HEK293 (cell line): ENCODE data around the gene AGPAT1.
A peak's percentile ranks its signal among the peaks of the same experiment; 100 is the strongest.

Experiments
- EGR2 ChIP-seq: fragments of 450-650 bp; formaldehyde crosslinking; IDR thresholded peaks from 2 replicates; pipeline ENCODE4 v1.5.1; 2016; ENCODE audit warnings: low read depth, missing biosample characterization, missing genetic modification characterization
- FEZF1 ChIP-seq: fragments of 450-650 bp; formaldehyde crosslinking; IDR thresholded peaks from 2 replicates; pipeline ENCODE4 v1.5.1; 2016; ENCODE audit warnings: missing biosample characterization, missing genetic modification characterization
- GLIS1 ChIP-seq: fragments of 450-650 bp; formaldehyde crosslinking; IDR thresholded peaks from 2 replicates; pipeline ENCODE4 v1.5.1; 2016; ENCODE audit warnings: missing biosample characterization, missing genetic modification characterization
- MZF1 ChIP-seq: fragments of 450-650 bp; formaldehyde crosslinking; IDR thresholded peaks from 2 replicates; pipeline ENCODE4 v1.5.1; 2017; ENCODE audit warnings: missing biosample characterization, missing genetic modification characterization, borderline replicate concordance
- SP7 ChIP-seq: fragments of 450-650 bp; formaldehyde crosslinking; IDR thresholded peaks from 2 replicates; pipeline ENCODE4 v1.5.1; 2016; ENCODE audit warnings: missing biosample characterization, missing genetic modification characterization
- ZBTB8A ChIP-seq: fragments of 450-650 bp; formaldehyde crosslinking; IDR thresholded peaks from 2 replicates; pipeline ENCODE4 v1.5.1; 2016; ENCODE audit warnings: missing biosample characterization, missing genetic modification characterization
- ZIC2 ChIP-seq: fragments of 450-650 bp; formaldehyde crosslinking; IDR thresholded peaks from 2 replicates; pipeline ENCODE4 v1.5.1; 2016; ENCODE audit warnings: missing biosample characterization, missing genetic modification characterization
- ZNF138 ChIP-seq: fragments of 450-650 bp; formaldehyde crosslinking; IDR thresholded peaks from 2 replicates; pipeline ENCODE4 v1.5.1; 2016; ENCODE audit warnings: missing biosample characterization, missing genetic modification characterization, borderline replicate concordance
- ZNF140 ChIP-seq: fragments of 450-650 bp; formaldehyde crosslinking; IDR thresholded peaks from 2 replicates; pipeline ENCODE4 v1.5.1; 2016; ENCODE audit warnings: missing biosample characterization, missing genetic modification characterization
- ZNF157 ChIP-seq: fragments of 450-650 bp; formaldehyde crosslinking; IDR thresholded peaks from 2 replicates; pipeline ENCODE4 v1.5.1; 2016; ENCODE audit warnings: missing biosample characterization, missing genetic modification characterization
- ZNF169 ChIP-seq: fragments of 450-650 bp; formaldehyde crosslinking; IDR thresholded peaks from 2 replicates; pipeline ENCODE4 v1.5.1; 2016; ENCODE audit warnings: missing biosample characterization, missing genetic modification characterization
- ZNF221 ChIP-seq: fragments of 450-650 bp; formaldehyde crosslinking; IDR thresholded peaks from 2 replicates; pipeline ENCODE4 v1.5.1; 2017; ENCODE audit warnings: missing biosample characterization, missing genetic modification characterization, borderline replicate concordance
- ZNF24 ChIP-seq: fragments of 450-650 bp; formaldehyde crosslinking; IDR thresholded peaks from 2 replicates; pipeline ENCODE4 v1.5.1; 2016; ENCODE audit warnings: missing biosample characterization, missing genetic modification characterization
- ZNF311 ChIP-seq: fragments of 450-650 bp; formaldehyde crosslinking; IDR thresholded peaks from 2 replicates; pipeline ENCODE4 v1.5.1; 2017; ENCODE audit warnings: missing biosample characterization, missing genetic modification characterization, borderline replicate concordance
- ZNF335 ChIP-seq: fragments of 450-650 bp; formaldehyde crosslinking; conservative IDR thresholded peaks from 2 replicates; pipeline ENCODE4 v1.5.1; 2016; ENCODE audit warnings: missing biosample characterization, missing genetic modification characterization
- ZNF354C ChIP-seq: fragments of 450-650 bp; formaldehyde crosslinking; IDR thresholded peaks from 2 replicates; pipeline ENCODE4 v1.5.1; 2016; ENCODE audit warnings: missing biosample characterization, missing genetic modification characterization, low read depth, borderline replicate concordance
- ZNF394 ChIP-seq: fragments of 450-650 bp; formaldehyde crosslinking; IDR thresholded peaks from 2 replicates; pipeline ENCODE4 v1.5.1; 2016; ENCODE audit warnings: missing biosample characterization, missing genetic modification characterization, mild to moderate bottlenecking, moderate library complexity, borderline replicate concordance
- ZNF416 ChIP-seq: fragments of 450-650 bp; formaldehyde crosslinking; IDR thresholded peaks from 2 replicates; pipeline ENCODE4 v1.5.1; 2016; ENCODE audit warnings: missing biosample characterization, missing genetic modification characterization
- ZNF423 ChIP-seq: fragments of 450-650 bp; formaldehyde crosslinking; IDR thresholded peaks from 2 replicates; pipeline ENCODE4 v1.5.1; 2016; ENCODE audit warnings: missing biosample characterization, missing genetic modification characterization
- ZNF561 ChIP-seq: fragments of 450-650 bp; IDR thresholded peaks from 2 replicates; pipeline ENCODE4 v1.5.1; 2018; ENCODE audit warnings: missing biosample characterization, missing genetic modification characterization, borderline replicate concordance
- ZNF600 ChIP-seq: fragments of 450-650 bp; formaldehyde crosslinking; IDR thresholded peaks from 2 replicates; pipeline ENCODE4 v1.5.1; 2016; ENCODE audit warnings: missing biosample characterization, missing genetic modification characterization
- ZNF610 ChIP-seq: fragments of 450-650 bp; formaldehyde crosslinking; IDR thresholded peaks from 2 replicates; pipeline ENCODE4 v1.5.1; 2016; ENCODE audit warnings: missing biosample characterization, missing genetic modification characterization, borderline replicate concordance
- ZNF654 ChIP-seq: fragments of 450-650 bp; formaldehyde crosslinking; IDR thresholded peaks from 2 replicates; pipeline ENCODE4 v1.5.1; 2016; ENCODE audit warnings: low read depth, missing biosample characterization, missing genetic modification characterization
- ZNF670 ChIP-seq: fragments of 450-650 bp; formaldehyde crosslinking; IDR thresholded peaks from 2 replicates; pipeline ENCODE4 v1.5.1; 2016; ENCODE audit warnings: missing biosample characterization, missing genetic modification characterization, low read depth
- ZNF701 ChIP-seq: fragments of 450-650 bp; formaldehyde crosslinking; IDR thresholded peaks from 2 replicates; pipeline ENCODE4 v1.5.1; 2016; ENCODE audit warnings: missing biosample characterization, missing genetic modification characterization
- ZNF776 ChIP-seq: fragments of 450-650 bp; formaldehyde crosslinking; IDR thresholded peaks from 2 replicates; pipeline ENCODE4 v1.5.0; 2017; ENCODE audit warnings: missing biosample characterization, missing genetic modification characterization, borderline replicate concordance
- ZNF791 ChIP-seq: fragments of 450-650 bp; formaldehyde crosslinking; IDR thresholded peaks from 2 replicates; pipeline ENCODE4 v1.5.1; 2016; ENCODE audit warnings: missing biosample characterization, missing genetic modification characterization
- ZSCAN30 ChIP-seq: fragments of 450-650 bp; IDR thresholded peaks from 2 replicates; pipeline ENCODE4 v1.5.1; 2018; ENCODE audit warnings: missing biosample characterization, mild to moderate bottlenecking, missing genetic modification characterization, moderate library complexity
- TF ChIP-seq, protein P1 (sequence below): fragments of 450-650 bp; formaldehyde crosslinking; IDR thresholded peaks from 2 replicates; pipeline ENCODE4; 2016; ENCODE audit warnings: missing biosample characterization, missing genetic modification characterization
- TF ChIP-seq, protein P2 (sequence below): fragments of 450-650 bp; formaldehyde crosslinking; IDR thresholded peaks from 2 replicates; pipeline ENCODE4 v1.5.1; 2016; ENCODE audit warnings: missing biosample characterization, missing genetic modification characterization
- TF ChIP-seq, protein P3 (sequence below): fragments of 450-650 bp; formaldehyde crosslinking; IDR thresholded peaks from 2 replicates; pipeline ENCODE4 v1.5.1; 2016; ENCODE audit warnings: missing biosample characterization, missing genetic modification characterization
- TF ChIP-seq, protein P4 (sequence below): fragments of 450-650 bp; IDR thresholded peaks from 2 replicates; pipeline ENCODE4 v1.5.1; 2018; ENCODE audit warnings: missing biosample characterization, missing genetic modification characterization
- TF ChIP-seq, protein P5 (sequence below): fragments of 450-650 bp; formaldehyde crosslinking; IDR thresholded peaks from 2 replicates; pipeline ENCODE4 v1.5.1; 2017; ENCODE audit warnings: missing biosample characterization, mild to moderate bottlenecking, missing genetic modification characterization, moderate library complexity

Gene AGPAT1

DNA sequence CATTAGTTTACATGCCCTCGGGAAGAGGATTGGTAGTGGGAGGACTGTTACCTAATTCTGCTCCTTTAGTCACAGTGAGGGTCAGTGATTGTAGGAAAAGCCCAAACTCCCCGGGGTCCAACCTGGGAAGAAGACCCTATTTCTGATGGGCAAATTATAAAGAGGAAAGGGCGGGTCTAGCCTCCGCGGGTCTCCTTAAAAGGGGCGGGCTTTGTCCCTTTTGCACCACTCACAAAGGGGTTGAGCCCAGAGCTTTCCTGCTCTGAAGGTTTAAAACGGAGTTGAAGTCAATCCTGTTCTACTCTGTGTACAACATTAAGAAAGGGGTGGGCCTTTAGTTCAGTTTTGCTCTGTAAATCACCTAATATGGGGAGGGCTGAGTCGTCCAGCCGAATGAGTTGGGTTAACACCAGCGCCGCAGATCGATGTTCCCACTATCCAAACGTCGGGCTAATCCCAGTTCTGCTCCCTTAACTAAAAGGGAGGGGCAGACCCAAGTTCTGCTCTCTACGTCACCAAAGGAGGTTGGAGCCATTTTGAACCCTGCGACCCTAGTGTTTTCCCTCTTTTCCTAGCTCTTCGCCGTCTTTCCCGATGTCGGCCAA is 1.4 kb upstream of the AGPAT1 start (continued):
- TF ChIP-seq ZNF670 (no peak), ZNF654 (tag by site-specific recombination) (no peak), FEZF1 (tag by site-specific recombination) (no peak), ZNF561 (tag by site-specific recombination) (peak; percentile 86), MZF1 (tag by site-specific recombination) (no peak), ZNF140 (tag by site-specific recombination) (no peak), ZNF221 (tag by site-specific recombination) (no peak), ZNF600 (tag by site-specific recombination) (peak; percentile 22; the same call in 1 of the 2 replicates), GLIS1 (tag by site-specific recombination) (no peak), ZNF610 (tag by site-specific recombination) (no peak), ZBTB8A (tag by site-specific recombination) (peak; percentile 96), ZNF335 (tag by site-specific recombination) (peak; percentile 93), EGR2 (tag by site-specific recombination) (no peak), SP7 (0 out of 2 replicates have a peak, but pooled peaks have one; percentile 35), ZNF138 (tag by site-specific recombination) (no peak), ZNF169 (tag by site-specific recombination) (no peak), ZNF394 (no peak; the same call in 1 of the 2 replicates), ZNF776 (no peak), ZIC2 (tag by site-specific recombination) (no peak), ZNF311 (tag by site-specific recombination) (no peak), ZSCAN30 (tag by site-specific recombination) (peak; percentile 37; the same call in 1 of the 2 replicates), ZNF416 (tag by site-specific recombination) (no peak), ZNF423 (tag by site-specific recombination) (no peak), ZNF791 (tag by site-specific recombination) (no peak), ZNF701 (tag by site-specific recombination) (no peak), ZNF157 (tag by site-specific recombination) (no peak), ZNF24 (tag by site-specific recombination) (peak; percentile 37; the same call in 1 of the 2 replicates), ZNF354C (tag by site-specific recombination) (no peak)
- TF ChIP-seq, protein P1, sequence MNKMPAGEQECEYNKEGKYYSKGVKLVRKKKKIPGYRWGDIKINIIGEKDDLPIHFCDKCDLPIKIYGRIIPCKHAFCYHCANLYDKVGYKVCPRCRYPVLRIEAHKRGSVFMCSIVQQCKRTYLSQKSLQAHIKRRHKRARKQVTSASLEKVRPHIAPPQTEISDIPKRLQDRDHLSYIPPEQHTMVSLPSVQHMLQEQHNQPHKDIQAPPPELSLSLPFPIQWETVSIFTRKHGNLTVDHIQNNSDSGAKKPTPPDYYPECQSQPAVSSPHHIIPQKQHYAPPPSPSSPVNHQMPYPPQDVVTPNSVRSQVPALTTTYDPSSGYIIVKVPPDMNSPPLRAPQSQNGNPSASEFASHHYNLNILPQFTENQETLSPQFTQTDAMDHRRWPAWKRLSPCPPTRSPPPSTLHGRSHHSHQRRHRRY = no peak
- TF ChIP-seq, protein P2, sequence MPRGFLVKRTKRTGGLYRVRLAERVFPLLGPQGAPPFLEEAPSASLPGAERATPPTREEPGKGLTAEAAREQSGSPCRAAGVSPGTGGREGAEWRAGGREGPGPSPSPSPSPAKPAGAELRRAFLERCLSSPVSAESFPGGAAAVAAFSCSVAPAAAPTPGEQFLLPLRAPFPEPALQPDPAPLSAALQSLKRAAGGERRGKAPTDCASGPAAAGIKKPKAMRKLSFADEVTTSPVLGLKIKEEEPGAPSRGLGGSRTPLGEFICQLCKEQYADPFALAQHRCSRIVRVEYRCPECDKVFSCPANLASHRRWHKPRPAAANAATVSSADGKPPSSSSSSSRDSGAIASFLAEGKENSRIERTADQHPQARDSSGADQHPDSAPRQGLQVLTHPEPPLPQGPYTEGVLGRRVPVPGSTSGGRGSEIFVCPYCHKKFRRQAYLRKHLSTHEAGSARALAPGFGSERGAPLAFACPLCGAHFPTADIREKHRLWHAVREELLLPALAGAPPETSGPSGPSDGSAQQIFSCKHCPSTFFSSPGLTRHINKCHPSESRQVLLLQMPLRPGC = peak; percentile 1; the same call in 1 of the 2 replicates
- TF ChIP-seq, protein P3, sequence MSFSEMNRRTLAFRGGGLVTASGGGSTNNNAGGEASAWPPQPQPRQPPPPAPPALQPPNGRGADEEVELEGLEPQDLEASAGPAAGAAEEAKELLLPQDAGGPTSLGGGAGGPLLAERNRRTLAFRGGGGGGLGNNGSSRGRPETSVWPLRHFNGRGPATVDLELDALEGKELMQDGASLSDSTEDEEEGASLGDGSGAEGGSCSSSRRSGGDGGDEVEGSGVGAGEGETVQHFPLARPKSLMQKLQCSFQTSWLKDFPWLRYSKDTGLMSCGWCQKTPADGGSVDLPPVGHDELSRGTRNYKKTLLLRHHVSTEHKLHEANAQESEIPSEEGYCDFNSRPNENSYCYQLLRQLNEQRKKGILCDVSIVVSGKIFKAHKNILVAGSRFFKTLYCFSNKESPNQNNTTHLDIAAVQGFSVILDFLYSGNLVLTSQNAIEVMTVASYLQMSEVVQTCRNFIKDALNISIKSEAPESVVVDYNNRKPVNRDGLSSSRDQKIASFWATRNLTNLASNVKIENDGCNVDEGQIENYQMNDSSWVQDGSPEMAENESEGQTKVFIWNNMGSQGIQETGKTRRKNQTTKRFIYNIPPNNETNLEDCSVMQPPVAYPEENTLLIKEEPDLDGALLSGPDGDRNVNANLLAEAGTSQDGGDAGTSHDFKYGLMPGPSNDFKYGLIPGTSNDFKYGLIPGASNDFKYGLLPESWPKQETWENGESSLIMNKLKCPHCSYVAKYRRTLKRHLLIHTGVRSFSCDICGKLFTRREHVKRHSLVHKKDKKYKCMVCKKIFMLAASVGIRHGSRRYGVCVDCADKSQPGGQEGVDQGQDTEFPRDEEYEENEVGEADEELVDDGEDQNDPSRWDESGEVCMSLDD (tag by site-specific recombination) = peak; percentile 58; the same call in 1 of the 2 replicates
- TF ChIP-seq, protein P4, sequence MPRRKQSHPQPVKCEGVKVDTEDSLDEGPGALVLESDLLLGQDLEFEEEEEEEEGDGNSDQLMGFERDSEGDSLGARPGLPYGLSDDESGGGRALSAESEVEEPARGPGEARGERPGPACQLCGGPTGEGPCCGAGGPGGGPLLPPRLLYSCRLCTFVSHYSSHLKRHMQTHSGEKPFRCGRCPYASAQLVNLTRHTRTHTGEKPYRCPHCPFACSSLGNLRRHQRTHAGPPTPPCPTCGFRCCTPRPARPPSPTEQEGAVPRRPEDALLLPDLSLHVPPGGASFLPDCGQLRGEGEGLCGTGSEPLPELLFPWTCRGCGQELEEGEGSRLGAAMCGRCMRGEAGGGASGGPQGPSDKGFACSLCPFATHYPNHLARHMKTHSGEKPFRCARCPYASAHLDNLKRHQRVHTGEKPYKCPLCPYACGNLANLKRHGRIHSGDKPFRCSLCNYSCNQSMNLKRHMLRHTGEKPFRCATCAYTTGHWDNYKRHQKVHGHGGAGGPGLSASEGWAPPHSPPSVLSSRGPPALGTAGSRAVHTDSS (tag by site-specific recombination) = no peak
- TF ChIP-seq, protein P5, sequence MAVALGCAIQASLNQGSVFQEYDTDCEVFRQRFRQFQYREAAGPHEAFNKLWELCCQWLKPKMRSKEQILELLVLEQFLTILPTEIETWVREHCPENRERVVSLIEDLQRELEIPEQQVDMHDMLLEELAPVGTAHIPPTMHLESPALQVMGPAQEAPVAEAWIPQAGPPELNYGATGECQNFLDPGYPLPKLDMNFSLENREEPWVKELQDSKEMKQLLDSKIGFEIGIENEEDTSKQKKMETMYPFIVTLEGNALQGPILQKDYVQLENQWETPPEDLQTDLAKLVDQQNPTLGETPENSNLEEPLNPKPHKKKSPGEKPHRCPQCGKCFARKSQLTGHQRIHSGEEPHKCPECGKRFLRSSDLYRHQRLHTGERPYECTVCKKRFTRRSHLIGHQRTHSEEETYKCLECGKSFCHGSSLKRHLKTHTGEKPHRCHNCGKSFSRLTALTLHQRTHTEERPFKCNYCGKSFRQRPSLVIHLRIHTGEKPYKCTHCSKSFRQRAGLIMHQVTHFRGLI (tag by site-specific recombination) = 0 out of 2 replicates have a peak, but pooled peaks have one; percentile 25
